HuH-7 (cell line): ENCODE results near the gene DGKB.
A peak's percentile ranks its signal among the peaks of the same experiment; 100 is the strongest.
"Not testable (repeated sequence)": the region's sequence is repeated elsewhere in the genome, so short reads cannot be mapped to it uniquely, and the experiment has no call there.

ENCODE experiments used
- DNase-seq: peaks from one replicate; pipeline ENCODE4 v3.0.0; 2011; ENCODE audit warnings: low spot score

DGKB gene

GRCh38 chr7:14585232-14585631, 317.3 kb downstream of the DGKB start:
- no peak for DNase-seq

- no peak for DNase-seq
Observed at GRCh38 chr7:14583518-14583917, 319.0 kb downstream of the DGKB start.

- no peak for DNase-seq
Observed at GRCh38 chr7:14582010-14582409, 320.5 kb downstream of the DGKB start.

- DNase-seq: no peak
Observed at GRCh38 chr7:14579971-14580370, 322.6 kb downstream of the DGKB start.

GRCh38 chr7:14576578-14576977, 326.0 kb downstream of the DGKB start:
- DNase-seq: no peak

- DNase-seq: peak; percentile 8
Observed at GRCh38 chr7:14570750-14571607, 331.6 kb downstream of the DGKB start.

GRCh38 chr7:14552060-14552459, 350.5 kb downstream of the DGKB start:
- no peak for DNase-seq

- DNase-seq: no peak
Observed at GRCh38 chr7:14551310-14551709, 351.2 kb downstream of the DGKB start.

- no peak for DNase-seq
Observed at GRCh38 chr7:14542624-14543023, 359.9 kb downstream of the DGKB start.

- DNase-seq: no peak
Observed at GRCh38 chr7:14521183-14521582, 381.4 kb downstream of the DGKB start.

- DNase-seq: no peak
Observed at GRCh38 chr7:14510268-14510667, 392.3 kb downstream of the DGKB start.

- no peak for DNase-seq
Observed at GRCh38 chr7:14507617-14508016, 394.9 kb downstream of the DGKB start.

GRCh38 chr7:14505906-14506305, 396.6 kb downstream of the DGKB start:
- no peak for DNase-seq

- no peak for DNase-seq
Observed at GRCh38 chr7:14504134-14504533, 398.4 kb downstream of the DGKB start.

- DNase-seq: no peak
Observed at GRCh38 chr7:14503623-14504022, 398.9 kb downstream of the DGKB start.

- no peak for DNase-seq
Observed at GRCh38 chr7:14501436-14501835, 401.1 kb downstream of the DGKB start.

GRCh38 chr7:14497390-14497789, 405.2 kb downstream of the DGKB start:
- no peak for DNase-seq

- no peak for DNase-seq
Observed at GRCh38 chr7:14495633-14496032, 406.9 kb downstream of the DGKB start.

GRCh38 chr7:14487701-14488395, 414.7 kb downstream of the DGKB start:
- no peak for DNase-seq

- no peak for DNase-seq
Observed at GRCh38 chr7:14483663-14484062, 418.9 kb downstream of the DGKB start.

- no peak for DNase-seq
Observed at GRCh38 chr7:14480281-14480680, 422.3 kb downstream of the DGKB start.

- no peak for DNase-seq
Observed at GRCh38 chr7:14478834-14479510, 423.6 kb downstream of the DGKB start.

- DNase-seq: not testable (repeated sequence)
Observed at GRCh38 chr7:14461716-14462115, 440.8 kb downstream of the DGKB start.
